Loucy (cell line): ENCODE measurements around the gene ARHGAP24.

Experiments
- H2AFZ ChIP-seq: fragments of 200-600 bp; sonication (generic); 2 replicates; pipeline ENCODE4 v1.6.0; 2016; ENCODE audit warnings: antibody characterized with exemption, mild to moderate bottlenecking, low read length, moderate library complexity
- H3F3A ChIP-seq: fragments of 200-600 bp; 2 replicates; pipeline ENCODE4 v1.6.0; 2016; ENCODE audit warnings: antibody characterized with exemption, low read depth, mild to moderate bottlenecking
- H3K27me3 ChIP-seq: fragments of 200-600 bp; sonication (generic); 2 replicates; pipeline ENCODE4 v1.6.1; 2014; ENCODE audit warnings: low read length, mild to moderate bottlenecking; ENCODE audit not compliant: insufficient read depth, poor library complexity, severe bottlenecking
- H3K36me3 ChIP-seq: fragments of 200-600 bp; sonication (generic); 2 replicates; pipeline ENCODE4 v1.6.1; 2016; ENCODE audit warnings: low read length; ENCODE audit not compliant: insufficient read depth
- H3K4me1 ChIP-seq: fragments of 200-600 bp; sonication (generic); 2 replicates; pipeline ENCODE4 v1.5.1; 2014; ENCODE audit warnings: low read length, mild to moderate bottlenecking; ENCODE audit not compliant: insufficient read depth, poor library complexity, severe bottlenecking
- H3K4me2 ChIP-seq: fragments of 200-600 bp; sonication (generic); 2 replicates; pipeline ENCODE4 v1.6.0; 2014; ENCODE audit warnings: antibody characterized with exemption, low read length, low read depth, mild to moderate bottlenecking; ENCODE audit not compliant: poor library complexity, severe bottlenecking
- H3K4me3 ChIP-seq: fragments of 200-600 bp; sonication (generic); 2 replicates; pipeline ENCODE4 v1.5.1; 2014; ENCODE audit warnings: low read length, mild to moderate bottlenecking, mixed read lengths; ENCODE audit not compliant: poor library complexity, severe bottlenecking
- H3K79me2 ChIP-seq: fragments of 200-600 bp; sonication (generic); 2 replicates; pipeline ENCODE4 v1.6.1; 2014; ENCODE audit warnings: low read length; ENCODE audit not compliant: insufficient read depth
- H3K9ac ChIP-seq: fragments of 200-600 bp; sonication (generic); 2 replicates; pipeline ENCODE4 v1.6.0; 2014; ENCODE audit warnings: mild to moderate bottlenecking, low read depth, low read length, moderate library complexity; ENCODE audit not compliant: poor library complexity, severe bottlenecking
- H3K9me2 ChIP-seq: fragments of 200-600 bp; sonication (generic); replicated peaks from 2 replicates; pipeline ENCODE4 v1.6.1; 2016; ENCODE audit warnings: low read depth, low read length, mixed read lengths
- H3K9me3 ChIP-seq: fragments of 200-600 bp; sonication (generic); 2 replicates; pipeline ENCODE4 v1.6.1; 2014; ENCODE audit warnings: mild to moderate bottlenecking, antibody characterized with exemption, low read length, low read depth; ENCODE audit not compliant: insufficient read depth
- H4K20me1 ChIP-seq: fragments of 200-600 bp; sonication (generic); 2 replicates; pipeline ENCODE4 v1.6.0; 2014; ENCODE audit warnings: antibody characterized with exemption, low read length, mild to moderate bottlenecking; ENCODE audit not compliant: insufficient read depth, poor library complexity, severe bottlenecking
- EZH2phosphoT487 ChIP-seq: fragments of 200-600 bp; IDR thresholded peaks from 2 replicates; pipeline ENCODE4 v1.6.1; 2018; ENCODE audit warnings: antibody characterized with exemption, mild to moderate bottlenecking, moderate library complexity, borderline replicate concordance
- TF ChIP-seq, protein P1 (sequence below): fragments of 200-600 bp; sonication (generic); conservative IDR thresholded peaks from 2 replicates; pipeline ENCODE4 v1.5.1; 2014; ENCODE audit warnings: mild to moderate bottlenecking, antibody characterized with exemption, low read length

The ARHGAP24 gene

DNA sequence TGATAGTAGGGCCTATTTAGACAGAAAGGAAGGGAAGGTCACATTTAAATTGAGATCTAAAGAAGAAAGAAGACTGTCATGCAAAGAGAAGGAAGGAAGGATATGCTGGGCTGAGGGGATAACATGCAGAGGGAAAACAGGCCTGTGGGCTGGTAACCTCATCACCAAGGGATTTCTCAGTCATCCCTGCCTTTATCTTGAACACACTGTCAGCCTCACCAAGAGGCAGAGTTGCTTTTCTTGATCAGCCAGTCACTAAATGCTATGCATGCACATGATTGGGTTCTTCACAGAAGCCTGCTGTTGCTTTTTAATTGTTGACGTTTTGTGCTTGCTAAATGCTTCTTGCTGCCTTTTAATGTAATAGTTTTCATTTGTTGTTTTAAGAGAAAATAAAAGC lies 113.0 kb downstream of the ARHGAP24 start:
- Histone ChIP-seq H3K36me3 (no peaks in the 10 kb centered on the region), H3K79me2 (no peaks in the 10 kb centered on the region), H4K20me1 (no peaks in the 10 kb centered on the region), H3K27me3 (no peaks in the 10 kb centered on the region), H3F3A (no peaks in the 10 kb centered on the region), H3K9ac (no peak overlapping the region), H3K4me3 (no peak overlapping the region), H3K4me2 (no peak overlapping the region), H3K4me1 (no peaks in the 10 kb centered on the region), H2AFZ (no peak overlapping the region), H3K9me3 (no peaks in the 10 kb centered on the region), H3K9me2 (no peaks in the 10 kb centered on the region)
- TF ChIP-seq, protein P1, sequence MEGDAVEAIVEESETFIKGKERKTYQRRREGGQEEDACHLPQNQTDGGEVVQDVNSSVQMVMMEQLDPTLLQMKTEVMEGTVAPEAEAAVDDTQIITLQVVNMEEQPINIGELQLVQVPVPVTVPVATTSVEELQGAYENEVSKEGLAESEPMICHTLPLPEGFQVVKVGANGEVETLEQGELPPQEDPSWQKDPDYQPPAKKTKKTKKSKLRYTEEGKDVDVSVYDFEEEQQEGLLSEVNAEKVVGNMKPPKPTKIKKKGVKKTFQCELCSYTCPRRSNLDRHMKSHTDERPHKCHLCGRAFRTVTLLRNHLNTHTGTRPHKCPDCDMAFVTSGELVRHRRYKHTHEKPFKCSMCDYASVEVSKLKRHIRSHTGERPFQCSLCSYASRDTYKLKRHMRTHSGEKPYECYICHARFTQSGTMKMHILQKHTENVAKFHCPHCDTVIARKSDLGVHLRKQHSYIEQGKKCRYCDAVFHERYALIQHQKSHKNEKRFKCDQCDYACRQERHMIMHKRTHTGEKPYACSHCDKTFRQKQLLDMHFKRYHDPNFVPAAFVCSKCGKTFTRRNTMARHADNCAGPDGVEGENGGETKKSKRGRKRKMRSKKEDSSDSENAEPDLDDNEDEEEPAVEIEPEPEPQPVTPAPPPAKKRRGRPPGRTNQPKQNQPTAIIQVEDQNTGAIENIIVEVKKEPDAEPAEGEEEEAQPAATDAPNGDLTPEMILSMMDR: no peak
- no peak for TF ChIP-seq EZH2phosphoT487

DNA sequence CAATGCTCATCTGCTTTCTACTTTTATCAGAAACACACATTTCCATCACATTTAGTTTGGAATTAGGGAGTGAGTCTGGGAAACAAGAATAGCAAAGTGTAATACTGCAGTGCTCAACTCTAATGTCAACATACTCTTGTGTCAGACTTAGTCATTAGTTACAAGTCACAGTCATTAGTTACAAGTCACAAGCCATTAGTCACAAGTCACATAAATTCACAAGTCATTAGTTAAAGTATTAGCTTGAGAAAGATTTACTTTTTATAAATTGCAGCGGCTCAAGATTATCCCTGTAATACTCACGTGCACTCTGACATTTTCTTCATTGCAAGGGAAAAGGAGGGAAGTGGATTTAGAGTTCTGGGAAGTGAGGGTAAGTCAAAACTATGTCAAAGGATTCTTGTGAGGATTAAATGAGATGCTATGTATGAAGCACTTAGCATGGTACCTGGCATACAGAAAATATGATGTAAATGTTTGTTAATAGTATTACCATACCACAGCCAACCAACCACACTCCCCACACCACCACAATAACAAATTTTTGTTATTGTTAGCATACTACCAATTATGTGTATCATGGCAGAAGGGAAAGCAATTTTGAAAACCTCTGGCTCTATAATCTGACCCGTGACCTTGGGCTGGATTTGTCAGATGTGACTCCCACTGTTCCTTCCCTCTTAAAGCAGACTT lies 116.6 kb downstream of the ARHGAP24 start:
- Histone ChIP-seq H2AFZ (no peak overlapping the region), H3K4me2 (no peak overlapping the region), H3K4me3 (no peak overlapping the region), H3K9me2 (no peaks in the 10 kb centered on the region), H3K9me3 (no peaks in the 10 kb centered on the region), H3F3A (no peaks in the 10 kb centered on the region), H3K36me3 (no peaks in the 10 kb centered on the region), H3K27me3 (no peaks in the 10 kb centered on the region), H3K9ac (no peak overlapping the region), H3K79me2 (no peaks in the 10 kb centered on the region), H4K20me1 (no peaks in the 10 kb centered on the region), H3K4me1 (no peaks in the 10 kb centered on the region)
- TF ChIP-seq, protein P1: no peak
- no peak for TF ChIP-seq EZH2phosphoT487

DNA sequence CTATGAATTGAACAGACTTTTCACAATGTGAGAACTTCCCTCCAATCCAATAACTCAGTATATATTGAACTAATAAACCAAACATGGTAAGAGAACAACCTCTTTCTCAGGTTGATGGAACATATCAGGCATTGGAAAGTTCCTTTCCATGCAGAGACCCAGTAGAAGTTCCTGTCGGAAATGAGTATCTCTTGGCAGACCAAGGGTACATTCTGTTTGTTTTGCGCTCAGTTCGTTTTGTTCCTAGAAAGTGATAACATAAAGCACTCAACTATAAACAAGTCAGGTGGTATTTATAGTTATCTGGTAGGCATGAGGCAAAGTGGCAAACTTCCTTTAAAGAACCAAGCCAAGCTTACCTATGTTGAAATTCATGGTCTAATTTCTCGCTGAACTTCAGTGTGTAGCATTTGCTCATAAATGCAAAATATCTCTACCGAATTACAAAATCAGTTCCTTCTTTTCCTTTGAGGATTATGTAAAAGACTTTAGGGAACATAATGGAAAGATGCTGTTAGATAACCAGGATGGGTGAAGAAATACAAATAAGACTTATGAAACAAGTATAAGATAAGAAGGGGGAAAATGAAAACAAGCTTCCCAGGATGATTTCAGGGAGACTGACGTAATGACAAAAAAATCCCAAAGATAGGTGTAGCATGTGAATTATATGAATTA lies 120.3 kb downstream of the ARHGAP24 start:
- no peaks in the 10 kb centered on the region for H3F3A ChIP-seq
- no peaks in the 10 kb centered on the region for H3K9me2 ChIP-seq
- no peak overlapping the region for H3K4me2 ChIP-seq
- no peak overlapping the region for H3K4me3 ChIP-seq
- no peak overlapping the region for H2AFZ ChIP-seq
- no peaks in the 10 kb centered on the region for H3K79me2 ChIP-seq
- no peaks in the 10 kb centered on the region for H4K20me1 ChIP-seq
- TF ChIP-seq EZH2phosphoT487: no peak
- TF ChIP-seq, protein P1: no peak
- H3K9me3 ChIP-seq: no peaks in the 10 kb centered on the region
- no peak overlapping the region for H3K9ac ChIP-seq
- H3K36me3 ChIP-seq: no peaks in the 10 kb centered on the region
- no peaks in the 10 kb centered on the region for H3K4me1 ChIP-seq
- H3K27me3 ChIP-seq: no peaks in the 10 kb centered on the region
